HCT116 (cell line): Measurements from ENCODE around the gene PTOV1. TPM values are rescaled to one million over a fixed set of nuclear protein-coding genes. Genes with fewer than 3 reads are reported as not detected.

ENCODE experiments used
- ATAC-seq: fragments of 200-7000 bp; cut with Tn5 transposase; 2 replicates; pipeline ENCODE4 v1.9.1; 2020; ENCODE audit warnings: mild to moderate bottlenecking, moderate library complexity
- BruUV-seq: library from RNA; stranded (reverse); fragments of 400-500 nt; replicated peaks from 2 replicates; lab custom pipeline; 2021; lab: Mats Ljungman, UMichigan
- CTCF ChIA-PET: fragments of 300-600 bp; sonication (Branson Sonifier 250); formaldehyde crosslinking; loops from one replicate; lab custom pipeline; 2021; ENCODE audit warnings: antibody characterized with exemption; lab: Charles Lee
- POLR2A ChIA-PET: fragments of 300-600, 350-600 bp; sonication (Branson Sonifier 250); formaldehyde crosslinking; loops from one replicate; lab custom pipeline; 2021; ENCODE audit warnings: antibody characterized with exemption; lab: Charles Lee
- RAD21 ChIA-PET, 2 experiments: fragments of 300-600 bp; sonication (Branson Sonifier 250); formaldehyde crosslinking; loops; one replicate each; lab custom pipeline; 2023; ENCODE audit warnings: low total read pairs in 2 of 2; ENCODE audit not compliant: uncharacterized antibody in 2 of 2, unreplicated experiment in 2 of 2, low non-redundant PET in 1 of 2; lab: Charles Lee
- DNase-seq: peaks from one replicate; pipeline ENCODE4 v3.0.0-alpha.2; 2010; ENCODE audit warnings: low read depth, low spot score
- H2AFZ ChIP-seq: fragments of 200-600 bp; shearing (Covaris generic), sonication (generic); 2 replicates; pipeline ENCODE4 v1.6.1; 2017; ENCODE audit warnings: low read depth, mixed run types, mixed read lengths, antibody characterized with exemption, low read length; ENCODE audit not compliant: poor library complexity, severe bottlenecking
- H3K27ac ChIP-seq: 2 replicates; pipeline ENCODE4 v1.5.1; 2012; ENCODE audit warnings: low read depth, low read length
- H3K27me3 ChIP-seq: fragments of 200-600 bp; sonication (generic); 2 replicates; pipeline ENCODE4 v1.6.1; 2016; ENCODE audit warnings: mixed run types, low read length, mixed read lengths; ENCODE audit not compliant: insufficient read depth
- H3K36me3 ChIP-seq, 2 experiments: fragments of 200-500 bp in 1 of 2; fragments of 200-600 bp in 1 of 2; sonication (Bioruptor generic) in 1 of 2; sonication (generic) in 1 of 2; 2 replicates each; pipeline versions ENCODE4 v1.5.1 to v1.6.1; 2014 to 2016; ENCODE audit warnings: low read length in 2 of 2, inconsistent platforms in 1 of 2, mixed read lengths in 1 of 2, mixed run types in 1 of 2; ENCODE audit not compliant: insufficient read depth in 2 of 2, control insufficient read depth in 1 of 2
- H3K4me1 ChIP-seq, 2 experiments: fragments of 200-600 bp in 1 of 2; sonication (generic) in 1 of 2; 2 replicates each; pipeline versions ENCODE4 v1.5.1 to v1.6.1; 2012 to 2017; ENCODE audit warnings: low read length in 2 of 2, inconsistent platforms in 1 of 2, mild to moderate bottlenecking in 1 of 2, mixed read lengths in 1 of 2, mixed run types in 1 of 2, moderate library complexity in 1 of 2; ENCODE audit not compliant: insufficient read depth in 2 of 2, control insufficient read depth in 1 of 2
- H3K4me2 ChIP-seq: fragments of 200-600 bp; sonication (generic); 2 replicates; pipeline ENCODE4 v1.6.1; 2017; ENCODE audit warnings: mixed run types, low read length, mixed read lengths
- H3K4me3 ChIP-seq, 2 experiments: fragments of 200-600 bp in 1 of 2; sonication (generic) in 1 of 2; replicated peaks in 1 of 2; 2 replicates each; pipeline ENCODE4 v1.5.1; 2011 to 2016; ENCODE audit warnings: low read length in 2 of 2, control low read depth in 1 of 2, low read depth in 1 of 2, mild to moderate bottlenecking in 1 of 2, mixed read lengths in 1 of 2, mixed run types in 1 of 2
- H3K79me2 ChIP-seq: fragments of 200-600 bp; sonication (generic); 2 replicates; pipeline ENCODE4 v1.6.1; 2017; ENCODE audit warnings: mild to moderate bottlenecking, mixed run types, low read length, moderate library complexity, mixed read lengths; ENCODE audit not compliant: insufficient read depth
- H3K9ac ChIP-seq: fragments of 200-600 bp; sonication (generic); 2 replicates; pipeline ENCODE4 v1.6.1; 2016; ENCODE audit warnings: low read length, mixed read lengths
- H3K9me2 ChIP-seq: fragments of 200-600 bp; sonication (generic), shearing (Covaris generic); 2 replicates; pipeline ENCODE4 v1.6.1; 2017; ENCODE audit warnings: mixed run types, mild to moderate bottlenecking, moderate library complexity; ENCODE audit not compliant: insufficient read depth
- H3K9me3 ChIP-seq, 2 experiments: fragments of 200-500 bp in 1 of 2; fragments of 200-600 bp in 1 of 2; sonication (Bioruptor generic) in 1 of 2; sonication (generic) in 1 of 2; 2 replicates each; pipeline ENCODE4 v1.6.1; 2014 to 2017; ENCODE audit warnings: low read length in 2 of 2, mixed read lengths in 2 of 2, inconsistent platforms in 1 of 2, low read depth in 1 of 2, mild to moderate bottlenecking in 1 of 2, mixed run types in 1 of 2, moderate library complexity in 1 of 2; ENCODE audit not compliant: control insufficient read depth in 1 of 2, insufficient read depth in 1 of 2
- H4K20me1 ChIP-seq: fragments of 200-600 bp; sonication (generic), shearing (Covaris generic); 2 replicates; pipeline ENCODE4 v1.6.1; 2017; ENCODE audit warnings: mixed run types, mild to moderate bottlenecking, moderate library complexity; ENCODE audit not compliant: insufficient read depth
- ATF3 ChIP-seq: IDR thresholded peaks from 2 replicates; pipeline ENCODE4 v1.6.1; 2012
- EGR1 ChIP-seq: IDR thresholded peaks from 2 replicates; pipeline ENCODE4 v1.6.1; 2012; ENCODE audit warnings: low read depth
- ELF1 ChIP-seq: IDR thresholded peaks from 2 replicates; pipeline ENCODE4 v1.6.1; 2012; ENCODE audit warnings: low read depth, borderline replicate concordance
- FOSL1 ChIP-seq: IDR thresholded peaks from 2 replicates; pipeline ENCODE4 v1.6.1; 2012; ENCODE audit warnings: low read depth
- JUND ChIP-seq: IDR thresholded peaks from 2 replicates; pipeline ENCODE4 v1.6.1; 2012
- POLR2AphosphoS5 ChIP-seq: IDR thresholded peaks from 2 replicates; pipeline ENCODE4 v1.6.1; 2011; ENCODE audit warnings: mild to moderate bottlenecking, low read depth, low read length, moderate library complexity
- REST ChIP-seq: IDR thresholded peaks from 2 replicates; pipeline ENCODE4 v1.6.1; 2012; ENCODE audit warnings: low read depth
- SP1 ChIP-seq: IDR thresholded peaks from 2 replicates; pipeline ENCODE4 v1.6.1; 2012; ENCODE audit warnings: low read depth
- ZBTB33 ChIP-seq: IDR thresholded peaks from 2 replicates; pipeline ENCODE4 v1.6.1; 2011; ENCODE audit warnings: mild to moderate bottlenecking, low read length, moderate library complexity; ENCODE audit not compliant: insufficient replicate concordance; ENCODE audit errors: extremely low read depth
- intact Hi-C: fragments of 100-400 bp; cut with micrococcal nuclease; formaldehyde crosslinking; loops from 2 replicates; pipeline ENCODE4 v1.10.0; 2022
- total RNA-seq: library from RNA; stranded (reverse); gene quantifications from one replicate; pipeline ENCODE4 v1.2.1, GENCODE V29; 2021; ENCODE audit not compliant: unreplicated experiment

The PTOV1 gene
- total RNA-seq, 1 experiment from 2014 or later: 236 TPM

- Histone ChIP-seq H3K27me3 (no peaks in the 10 kb centered on the region), H3K9me3 (no peaks in the 10 kb centered on the region), H3K79me2 (peaks cover 35% of the 10 kb centered on the region), H2AFZ (no peak overlapping the region), H3K4me3 (peak overlapping the region; percentile 79 to 89), H3K36me3 (peaks cover 0 to 11% of the 10 kb centered on the region in 2 experiments; a peak in 1 of 4 replicates), H4K20me1 (no peaks in the 10 kb centered on the region), H3K4me1 (peaks cover 20 to 38% of the 10 kb centered on the region in 2 experiments), H3K4me2 (peak overlapping the region; percentile 99), H3K9ac (peak overlapping the region; percentile 93), H3K27ac (peak overlapping the region; percentile 98), H3K9me2 (no peaks in the 10 kb centered on the region)
- no peak for ATAC-seq
- no peak for DNase-seq
- ChIA-PET RAD21 (no interaction called here), CTCF (no interaction called here), POLR2A (interaction anchor here (1.2 kb wide), 1 partner anchor 10 kb away, joined by 4 read pairs; no protein-coding TSS in a partner anchor)
- no TSS peak for BruUV-seq
- intact Hi-C loops: no loop called here
- TF ChIP-seq POLR2AphosphoS5: no peak
- no peak for TF ChIP-seq ELF1
- no peak for TF ChIP-seq EGR1
- no peak for TF ChIP-seq JUND
- no peak for TF ChIP-seq SP1
- TF ChIP-seq ZBTB33: no peak
- no peak for TF ChIP-seq FOSL1
- no peak for TF ChIP-seq ATF3
- no peak for TF ChIP-seq REST
Measured at GRCh38 chr19:49875177-49875576, 24.2 kb downstream of the PTOV1 start.
